Gastrocnemius medialis (tissue), 4 donors: ENCODE results near the gene POLA1. TPM values are rescaled to one million over a fixed set of nuclear protein-coding genes. Genes with fewer than 3 reads are reported as not detected.
"Not testable (repeated sequence)": the region's sequence is repeated elsewhere in the genome, so short reads cannot be mapped to it uniquely, and the experiment has no call there.

Experiments used
- ATAC-seq, 2 donors: fragments of 150-250 bp; one replicate each; pipeline ENCODE4 v1.9.1; 2016
- DNase-seq, 2 donors: peaks; one replicate each; pipeline ENCODE4 v3.0.0-alpha.2; 2019
- H3K27ac ChIP-seq, 4 donors: fragments of 200-600 bp; sonication (generic); 1 replicate in 1 of 4; 2 replicates in 3 of 4; pipeline ENCODE4 v1.5.1; 2016 to 2018; ENCODE audit warnings: mild to moderate bottlenecking in 2 of 4, moderate library complexity in 1 of 4
- H3K27me3 ChIP-seq, 3 donors: fragments of 200-600 bp; sonication (generic) in 2 of 3; 1 replicate in 1 of 3; 2 replicates in 2 of 3; pipeline versions ENCODE4 v1.5.1 to v1.6.0; 2016 to 2019; ENCODE audit warnings: mild to moderate bottlenecking in 1 of 3, moderate library complexity in 1 of 3
- H3K36me3 ChIP-seq, 2 donors: fragments of 200-600 bp; sonication (generic) in 1 of 2; one replicate each; pipeline ENCODE4 v1.5.1; 2017 to 2018
- H3K4me1 ChIP-seq, 2 donors: fragments of 200-600 bp; sonication (generic) in 1 of 2; one replicate each; pipeline ENCODE4 v1.5.1; 2016 to 2017; ENCODE audit warnings: mild to moderate bottlenecking in 2 of 2
- H3K4me3 ChIP-seq, 4 donors: fragments of 200-600 bp; sonication (generic) in 3 of 4; 1 replicate in 1 of 4; 2 replicates in 3 of 4; pipeline ENCODE4 v1.5.1; 2016 to 2019; ENCODE audit warnings: mild to moderate bottlenecking in 2 of 4
- H3K9me3 ChIP-seq, 3 donors: fragments of 200-600 bp; sonication (generic) in 2 of 3; 1 replicate in 1 of 3; 2 replicates in 2 of 3; pipeline ENCODE4 v1.5.1; 2016 to 2019
- CTCF ChIP-seq, 5 experiments: fragments of 450-650 bp in 3 of 5; fragments of 200-600 bp in 2 of 5; sonication (generic) in 2 of 5; IDR thresholded peaks in 4 of 5; conservative IDR thresholded peaks in 1 of 5; 1 replicate in 4 of 5; 2 replicates in 1 of 5; pipeline ENCODE4 v1.5.1; 2016 to 2019; ENCODE audit warnings: antibody characterized with exemption in 5 of 5, mild to moderate bottlenecking in 3 of 5, moderate library complexity in 3 of 5
- POLR2A ChIP-seq, 2 donors: fragments of 450-650 bp; IDR thresholded peaks; one replicate each; pipeline ENCODE4 v1.6.1; 2017; ENCODE audit warnings: antibody characterized with exemption in 2 of 2, mild to moderate bottlenecking in 2 of 2, moderate library complexity in 2 of 2
- in situ Hi-C, 4 donors: fragments of 200-750 bp; cut with MboI; loops; one replicate each; pipeline versions ENCODE4 v1.15.0 to v1.8.0; 2017; ENCODE audit warnings: low sequenced_read_pairs in 4 of 4
- intact Hi-C: fragments of 100-400 bp; cut with DNase I; formaldehyde crosslinking; loops from one replicate; pipeline ENCODE4 v1.15.1; 2023; ENCODE audit warnings: low total_unique reads
- total RNA-seq, 4 donors: library from RNA; depleted of rRNA; stranded (reverse); fragments of >200 nt; gene quantifications; one replicate each; pipeline versions ENCODE4 v1.1.0 to v1.2.3, GENCODE V29; 2016

Gene POLA1
- total RNA-seq, 4 donors from 2014 or later = 5.2 to 9.6 (median 6.9) TPM

GRCh38 chrX:24858004-24858746 is 164.5 kb downstream of the POLA1 start:
- Histone ChIP-seq H3K4me3 (no peak overlapping the region), H3K36me3 (no peaks in the 10 kb centered on the region), H3K27me3 (no peaks in the 10 kb centered on the region), H3K27ac (no peak overlapping the region), H3K4me1 (no peaks in the 10 kb centered on the region), H3K9me3 (no peaks in the 10 kb centered on the region)
- TF ChIP-seq CTCF (IDR thresholded peaks at IDR 0.05 in 4 of 5, conservative IDR thresholded peaks at IDR 0.05 in 1 of 5) = no peak
- no peak for TF ChIP-seq POLR2A (IDR thresholded peaks at IDR 0.05)
- in situ Hi-C loops (loop anchor here in 1 of 4 donors (10.0 kb wide), 1 partner anchor 287 kb away; no protein-coding TSS in a partner anchor), intact Hi-C loops (no loop called here)
- DNase-seq = no peak
- ATAC-seq = peak in 1 of 2 donors; percentile 61

- DNase-seq (no peak), ATAC-seq (no peak)
- no peaks in the 10 kb centered on the region for H3K27me3 ChIP-seq
- no peaks in the 10 kb centered on the region for H3K4me1 ChIP-seq
- no peak overlapping the region for H3K4me3 ChIP-seq
- TF ChIP-seq CTCF (IDR thresholded peaks at IDR 0.05 in 4 of 5, conservative IDR thresholded peaks at IDR 0.05 in 1 of 5) (no peak), POLR2A (IDR thresholded peaks at IDR 0.05) (no peak)
- no peaks in the 10 kb centered on the region for H3K36me3 ChIP-seq
- H3K9me3 ChIP-seq = no peaks in the 10 kb centered on the region
- in situ Hi-C loops (loop anchor here in 1 of 4 donors (10.0 kb wide), 1 partner anchor 285 kb away; no protein-coding TSS in a partner anchor), intact Hi-C loops (no loop called here)
- no peak overlapping the region for H3K27ac ChIP-seq
These were observed 165.6 kb downstream of the POLA1 start for GRCh38 chrX:24859211-24859841.

- H3K4me1 ChIP-seq = no peaks in the 10 kb centered on the region
- in situ Hi-C loops (no loop called here), intact Hi-C loops (no loop called here)
- no peaks in the 10 kb centered on the region for H3K36me3 ChIP-seq
- no peak overlapping the region for H3K27ac ChIP-seq
- H3K27me3 ChIP-seq = no peaks in the 10 kb centered on the region
- no peaks in the 10 kb centered on the region for H3K9me3 ChIP-seq
- no peak for ATAC-seq
- no peak for DNase-seq
- TF ChIP-seq CTCF (IDR thresholded peaks at IDR 0.05 in 4 of 5, conservative IDR thresholded peaks at IDR 0.05 in 1 of 5) = no peak
- no peak overlapping the region for H3K4me3 ChIP-seq
These were observed 166.4 kb downstream of the POLA1 start for GRCh38 chrX:24860140-24860539.

GRCh38 chrX:24862343-24862742 is 168.6 kb downstream of the POLA1 start:
- no peak overlapping the region for H3K4me3 ChIP-seq
- no peak for ATAC-seq

GRCh38 chrX:24863779-24864178 is 170.1 kb downstream of the POLA1 start:
- in situ Hi-C loops, H3K27ac ChIP-seq, H3K4me1 ChIP-seq, DNase-seq, ATAC-seq, intact Hi-C loops, H3K4me3 ChIP-seq, H3K36me3 ChIP-seq, H3K27me3 ChIP-seq, H3K9me3 ChIP-seq: not testable (repeated sequence)

More at GRCh38 chrX:24862343-24862742, 168.6 kb downstream of the POLA1 start:
- no peaks in the 10 kb centered on the region for H3K4me1 ChIP-seq
- H3K27me3 ChIP-seq = no peaks in the 10 kb centered on the region
- TF ChIP-seq POLR2A (IDR thresholded peaks at IDR 0.05) = no peak
- no peak for TF ChIP-seq CTCF (IDR thresholded peaks at IDR 0.05 in 4 of 5, conservative IDR thresholded peaks at IDR 0.05 in 1 of 5)
- in situ Hi-C loops (no loop called here), intact Hi-C loops (no loop called here)
- no peaks in the 10 kb centered on the region for H3K9me3 ChIP-seq
- H3K27ac ChIP-seq = no peak overlapping the region
- no peak for DNase-seq
- H3K36me3 ChIP-seq = no peaks in the 10 kb centered on the region
